ENCODE measurements around the gene SLC35G3.
"Not testable (repeated sequence)": the region's sequence is repeated elsewhere in the genome, so short reads cannot be mapped to it uniquely, and the experiment has no call there.

Gene SLC35G3

GRCh38 chr17:35164716-35165115 is 29.5 kb downstream of the SLC35G3 start:
- peaks cover 2% of the 10 kb centered on the region for H3K27me3 Mint-ChIP-seq

DNA sequence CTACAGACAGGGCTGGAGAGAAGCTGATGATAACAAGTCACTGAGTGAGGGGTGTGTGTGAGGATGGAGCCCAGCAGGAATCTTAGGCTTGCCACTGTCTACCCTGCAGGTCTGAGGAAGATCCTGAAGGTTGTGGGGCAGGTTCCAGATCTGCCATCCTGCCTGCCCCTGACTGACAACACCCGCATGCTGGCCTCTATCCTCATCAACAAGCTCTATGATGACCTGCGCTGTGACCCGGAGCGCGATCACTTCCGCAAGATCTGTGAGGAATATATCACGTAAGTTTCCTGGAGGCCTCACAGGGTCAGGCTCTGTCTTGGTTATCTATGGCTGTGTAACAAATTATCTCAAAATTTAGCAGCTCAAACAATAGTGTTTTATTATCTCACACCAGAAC is 30.3 kb downstream of the SLC35G3 start:
- Mint-ChIP-seq H3K27ac (no peak overlapping the region), H3K4me3 (no peak overlapping the region), H3K36me3 (ENCODE audit: low read depth) (no peaks in the 10 kb centered on the region), H3K4me1 (peaks cover 38% of the 10 kb centered on the region), H3K9me3 (no peaks in the 10 kb centered on the region), H3K27me3 (peaks cover 2% of the 10 kb centered on the region)
- DNase-seq, result no peak
- no peak for ATAC-seq

More at GRCh38 chr17:35164716-35165115, 29.5 kb downstream of the SLC35G3 start:
- Mint-ChIP-seq H3K4me3 (no peak overlapping the region), H3K27ac (no peak overlapping the region), H3K4me1 (peaks cover 34% of the 10 kb centered on the region), H3K9me3 (no peaks in the 10 kb centered on the region), H3K36me3 (ENCODE audit: low read depth) (no peaks in the 10 kb centered on the region)
- DNase-seq, result no peak
- ATAC-seq, result no peak

DNA sequence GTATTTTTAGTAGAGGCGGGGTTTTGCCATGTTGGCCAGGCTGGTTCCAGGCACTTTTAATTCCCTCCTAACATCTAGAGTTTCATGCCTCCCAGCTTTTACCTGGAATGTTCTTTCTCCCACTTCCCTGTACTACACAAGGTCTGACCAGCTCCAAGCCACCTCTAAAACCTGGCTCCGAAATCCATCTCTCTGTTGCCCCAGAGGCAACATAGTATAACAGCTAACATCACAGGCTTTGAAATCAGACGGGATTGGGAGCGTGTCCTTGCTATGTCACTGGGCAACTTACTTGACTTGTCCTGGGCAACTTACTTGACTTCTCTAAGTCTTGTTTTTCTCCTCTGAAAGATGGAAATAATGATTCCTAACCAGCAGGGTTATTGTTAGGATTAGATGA is 31.4 kb downstream of the SLC35G3 start:
- Mint-ChIP-seq H3K27me3 (peaks cover 2% of the 10 kb centered on the region), H3K4me1 (peaks cover 38% of the 10 kb centered on the region), H3K9me3 (no peaks in the 10 kb centered on the region), H3K36me3 (ENCODE audit: low read depth) (no peaks in the 10 kb centered on the region), H3K27ac (no peak overlapping the region), H3K4me3 (no peak overlapping the region)
- DNase-seq, result no peak
- ATAC-seq, result no peak

DNA sequence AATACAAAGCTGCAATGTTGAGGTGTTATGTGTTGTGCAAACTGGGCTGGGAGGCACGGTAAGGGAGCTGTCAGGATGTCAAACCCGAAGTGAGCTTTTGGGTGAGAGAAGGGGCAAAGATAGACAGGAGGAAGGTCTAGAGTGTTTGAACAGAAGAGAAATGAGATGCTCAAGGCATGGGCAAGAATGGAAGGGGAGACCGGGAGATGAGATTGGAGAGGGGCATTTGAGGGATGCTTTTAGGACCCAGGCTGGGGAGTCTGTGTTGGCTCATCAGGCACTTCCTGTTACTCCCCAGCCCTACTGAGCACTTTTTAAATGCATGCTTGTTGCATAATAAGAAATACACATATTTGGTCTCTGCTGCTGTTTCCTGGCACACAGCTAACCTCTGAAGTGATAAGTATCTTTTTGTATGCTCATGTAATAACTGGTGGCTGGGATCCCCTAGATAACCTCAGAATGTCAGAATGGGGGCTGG is 32.9 kb downstream of the SLC35G3 start:
- Mint-ChIP-seq H3K36me3 (ENCODE audit: low read depth) (no peaks in the 10 kb centered on the region), H3K27me3 (peaks cover 2% of the 10 kb centered on the region), H3K27ac (peak overlapping the region; percentile 17), H3K4me3 (peak overlapping the region; percentile 52), H3K9me3 (no peaks in the 10 kb centered on the region), H3K4me1 (peaks cover 38% of the 10 kb centered on the region)
- ATAC-seq, result peak; percentile 37
- DNase-seq, result no peak

- Mint-ChIP-seq H3K4me1 (peaks cover 38% of the 10 kb centered on the region), H3K27ac (peak overlapping the region; percentile 17), H3K27me3 (peaks cover 2% of the 10 kb centered on the region), H3K4me3 (peak overlapping the region; percentile 52), H3K36me3 (ENCODE audit: low read depth) (no peaks in the 10 kb centered on the region), H3K9me3 (no peaks in the 10 kb centered on the region)
- peak; percentile 70 for ATAC-seq
- peak; percentile 44 for DNase-seq
Measured at GRCh38 chr17:35160354-35161201, 33.6 kb downstream of the SLC35G3 start.

DNA sequence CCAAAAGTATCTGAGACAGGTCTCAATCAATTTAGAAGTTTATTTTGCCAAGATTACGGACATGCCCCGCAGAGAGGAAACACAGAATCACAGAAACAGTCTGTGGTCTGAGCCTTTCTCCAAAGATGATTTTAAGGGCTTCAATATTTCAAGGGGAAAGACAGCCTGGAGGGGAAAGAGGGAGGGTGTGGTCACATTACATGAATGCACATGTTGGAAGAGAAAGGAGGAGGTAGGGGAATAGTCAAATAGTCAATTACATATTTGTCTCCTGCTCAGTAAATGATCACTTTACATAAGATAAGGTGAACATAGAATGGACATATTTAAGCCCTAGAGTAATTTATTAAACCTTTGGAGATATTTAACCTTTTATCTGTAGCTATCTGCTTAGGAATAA is 34.3 kb downstream of the SLC35G3 start:
- no peaks in the 10 kb centered on the region for H3K36me3 Mint-ChIP-seq (ENCODE audit: low read depth)
- no peak overlapping the region for H3K4me3 Mint-ChIP-seq
- H3K4me1 Mint-ChIP-seq, result peaks cover 36% of the 10 kb centered on the region
- no peaks in the 10 kb centered on the region for H3K9me3 Mint-ChIP-seq
- peaks cover 2% of the 10 kb centered on the region for H3K27me3 Mint-ChIP-seq
- no peak for DNase-seq
- no peak for ATAC-seq
- peak overlapping the region; percentile 43 for H3K27ac Mint-ChIP-seq

DNA sequence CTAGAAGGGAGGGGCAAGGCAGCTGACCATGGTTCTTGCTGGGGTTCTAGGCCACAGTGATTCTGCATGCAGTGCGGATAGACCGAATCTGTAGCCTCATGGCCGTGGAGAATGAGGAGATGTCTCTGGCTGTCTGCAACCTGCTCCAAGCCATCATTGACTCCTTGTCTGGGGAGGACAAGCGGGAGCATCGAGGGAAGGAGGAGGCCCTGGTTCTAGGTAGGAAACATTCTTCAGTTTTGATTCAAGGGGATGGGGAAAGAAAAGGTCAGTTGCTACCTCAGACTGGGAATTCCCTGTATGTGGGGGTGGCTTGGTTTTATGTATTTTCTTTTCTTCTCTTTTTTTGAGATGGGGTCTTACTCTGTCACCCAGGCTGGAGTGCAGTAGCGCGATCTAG is 38.9 kb downstream of the SLC35G3 start:
- Mint-ChIP-seq H3K27ac (no peak overlapping the region), H3K36me3 (ENCODE audit: low read depth) (no peaks in the 10 kb centered on the region), H3K4me1 (peaks cover 11% of the 10 kb centered on the region), H3K9me3 (no peaks in the 10 kb centered on the region), H3K4me3 (no peak overlapping the region), H3K27me3 (no peaks in the 10 kb centered on the region)
- ATAC-seq, result no peak
- no peak for DNase-seq

GRCh38 chr17:35154196-35155165 is 39.7 kb downstream of the SLC35G3 start:
- Mint-ChIP-seq H3K27ac (no peak overlapping the region), H3K36me3 (ENCODE audit: low read depth) (no peaks in the 10 kb centered on the region), H3K4me3 (no peak overlapping the region), H3K4me1 (peaks cover 4% of the 10 kb centered on the region), H3K9me3 (no peaks in the 10 kb centered on the region), H3K27me3 (no peaks in the 10 kb centered on the region)
- ATAC-seq (no peak), DNase-seq (no peak)

DNA sequence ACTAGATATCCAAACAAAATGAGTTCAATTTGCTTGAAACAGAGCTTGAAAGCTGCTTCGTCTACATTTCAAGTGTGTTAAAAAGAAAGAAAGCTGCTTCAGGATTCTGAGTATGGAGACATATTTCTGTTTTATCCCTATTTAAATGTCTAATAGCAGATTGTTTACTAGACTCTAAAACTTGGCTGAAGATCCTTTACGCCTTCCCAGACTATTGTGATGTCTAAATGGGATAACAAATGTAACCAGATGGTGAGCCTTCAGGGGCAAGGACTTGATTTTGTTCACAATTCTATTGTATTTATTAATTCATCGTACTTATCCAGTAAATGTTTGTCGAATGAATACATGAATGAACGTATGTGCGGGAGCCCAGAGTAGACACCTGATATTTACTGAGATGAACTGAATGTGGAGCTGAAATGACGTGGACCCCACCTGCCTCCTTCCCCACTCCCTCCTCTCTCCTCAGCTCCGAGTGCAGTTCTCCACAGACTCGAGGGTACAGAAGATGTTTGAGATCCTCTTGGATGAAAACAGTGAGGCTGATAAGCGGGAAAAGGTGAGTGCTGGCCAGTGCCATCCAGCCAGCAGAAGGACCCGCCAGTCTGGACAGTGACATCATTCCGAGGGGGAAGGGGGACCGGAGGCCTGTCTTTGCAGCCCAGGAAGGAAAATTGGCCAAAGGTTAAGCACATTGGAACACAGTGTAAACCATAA is 41.6 kb downstream of the SLC35G3 start:
- Mint-ChIP-seq H3K27ac (no peak overlapping the region), H3K4me1 (peaks cover 3% of the 10 kb centered on the region), H3K36me3 (ENCODE audit: low read depth) (no peaks in the 10 kb centered on the region), H3K4me3 (no peak overlapping the region), H3K27me3 (no peaks in the 10 kb centered on the region), H3K9me3 (no peaks in the 10 kb centered on the region)
- ATAC-seq (no peak), DNase-seq (no peak)

DNA sequence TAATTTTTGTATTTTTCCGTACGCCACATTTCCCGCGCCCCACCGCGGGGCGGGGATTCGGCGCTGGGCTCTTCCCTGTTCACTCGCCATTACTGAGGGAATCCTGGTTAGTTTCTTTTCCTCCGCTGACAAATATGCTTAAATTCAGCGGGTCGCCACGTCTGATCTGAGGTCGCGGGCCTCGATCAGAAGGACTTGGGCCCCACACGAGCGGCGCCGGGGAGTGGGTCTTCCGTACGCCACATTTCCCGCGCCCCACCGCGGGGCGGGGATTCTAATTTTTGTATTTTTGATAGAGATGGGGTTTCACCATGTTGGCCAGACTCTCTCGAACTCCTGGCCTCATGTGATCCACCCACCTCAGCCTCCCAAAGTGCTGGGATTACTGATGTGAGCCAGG is 43.1 kb downstream of the SLC35G3 start:
- not testable (repeated sequence) for H3K36me3 Mint-ChIP-seq (ENCODE audit: low read depth); DNase-seq; H3K27ac Mint-ChIP-seq; H3K4me1 Mint-ChIP-seq; H3K9me3 Mint-ChIP-seq; ATAC-seq; H3K4me3 Mint-ChIP-seq; H3K27me3 Mint-ChIP-seq

GRCh38 chr17:35149941-35150340 is 44.3 kb downstream of the SLC35G3 start:
- Mint-ChIP-seq H3K27me3 (no peaks in the 10 kb centered on the region), H3K36me3 (ENCODE audit: low read depth) (no peaks in the 10 kb centered on the region), H3K27ac (no peak overlapping the region), H3K9me3 (no peaks in the 10 kb centered on the region), H3K4me1 (no peaks in the 10 kb centered on the region), H3K4me3 (no peak overlapping the region)
- DNase-seq, result no peak
- ATAC-seq, result no peak

DNA sequence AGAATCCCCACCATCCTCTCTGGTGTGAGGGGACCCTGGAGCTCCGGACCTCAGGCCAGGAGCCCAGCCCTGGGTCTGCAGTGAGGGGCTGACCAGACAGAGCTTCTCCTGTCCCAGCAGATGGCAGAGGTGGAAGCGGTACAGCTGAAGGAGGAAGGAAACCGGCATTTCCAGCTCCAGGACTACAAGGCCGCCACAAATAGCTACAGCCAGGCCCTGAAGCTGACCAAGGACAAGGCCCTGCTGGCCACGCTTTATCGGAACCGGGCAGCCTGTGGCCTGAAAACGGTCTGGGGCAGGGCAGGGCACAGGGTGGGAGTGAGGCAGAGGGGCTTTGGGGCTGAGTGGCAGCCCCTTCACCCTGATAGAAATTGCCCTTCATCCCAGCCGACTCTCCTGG is 46.0 kb downstream of the SLC35G3 start:
- Mint-ChIP-seq H3K4me1 (peaks cover 3% of the 10 kb centered on the region), H3K4me3 (no peak overlapping the region), H3K27ac (no peak overlapping the region), H3K9me3 (no peaks in the 10 kb centered on the region), H3K27me3 (no peaks in the 10 kb centered on the region), H3K36me3 (ENCODE audit: low read depth) (no peaks in the 10 kb centered on the region)
- ATAC-seq (no peak), DNase-seq (no peak)

DNA sequence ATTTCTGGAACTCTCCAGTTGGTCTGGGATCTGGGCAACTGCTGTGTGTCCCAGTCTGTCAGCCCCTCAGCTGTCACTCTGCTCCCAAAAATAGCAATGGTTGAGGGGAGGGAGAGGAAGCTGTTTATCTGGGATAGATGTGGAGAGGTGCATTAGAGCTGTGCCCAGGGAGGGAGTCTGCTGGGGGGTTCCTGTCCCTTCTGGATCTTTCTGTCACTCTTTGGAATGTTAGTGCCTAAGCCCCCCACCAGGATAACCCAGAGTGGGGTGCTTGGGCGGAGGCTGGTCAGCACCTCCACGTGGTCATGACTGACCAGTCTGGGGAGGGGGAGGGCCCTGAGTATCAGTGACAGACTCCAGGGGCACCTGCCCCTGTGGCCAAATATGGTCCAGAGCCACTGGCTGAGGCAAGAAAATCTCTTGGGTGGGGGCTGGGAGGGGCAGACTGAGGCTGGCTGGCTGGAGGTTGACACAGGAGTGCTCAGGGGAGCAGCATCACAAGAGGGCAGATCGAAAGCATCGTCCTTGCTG is 46.8 kb downstream of the SLC35G3 start, which contains the start of gene UNC45B:
Gene UNC45B (plus strand): TSS at position 443 of the 531 bp plus-strand sequence. CDS start 447 bp downstream, outside the sequence.
- H3K27ac Mint-ChIP-seq, result no peak within 1 kb of the TSS
- no peaks in the 10 kb centered on the region for H3K27me3 Mint-ChIP-seq
- no peak for DNase-seq
- no peak for ATAC-seq
- no peaks in the 10 kb centered on the region for H3K9me3 Mint-ChIP-seq
- H3K4me1 Mint-ChIP-seq, result peaks cover 4% of the 10 kb centered on the region
- no peak within 1 kb of the TSS for H3K4me3 Mint-ChIP-seq
- no peaks in the 10 kb centered on the region for H3K36me3 Mint-ChIP-seq (ENCODE audit: low read depth)
